Measurements from ENCODE around the gene NFE2L2.

The NFE2L2 gene

DNA sequence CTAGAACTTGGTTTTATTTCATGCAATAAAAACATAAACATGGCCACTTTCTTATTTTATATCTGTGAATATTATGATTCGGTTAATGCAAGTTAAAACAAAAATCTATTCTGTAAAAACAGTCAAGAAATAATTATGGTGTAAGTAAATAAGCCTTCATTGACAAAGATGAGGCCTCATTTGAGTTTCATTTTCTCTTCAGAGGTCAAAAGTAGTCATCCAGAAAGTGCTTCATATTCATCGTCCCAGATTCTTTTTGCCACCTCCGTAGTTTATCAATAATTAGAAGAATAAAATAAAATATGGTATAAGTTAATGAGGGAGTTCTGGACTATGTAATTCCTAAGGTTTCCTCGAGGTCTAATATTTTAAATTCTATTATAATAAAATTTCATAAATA is 71.3 kb downstream of the NFE2L2 start:
- Histone ChIP-seq H4K20me1 (ENCODE audit: insufficient read depth, low read length) (no peaks in the 10 kb centered on the region), H3K9me2 (ENCODE audit: low read depth, low read length) (no peaks in the 10 kb centered on the region), H3K27ac (ENCODE audit: low read depth, low read length, poor library complexity, severe bottlenecking) (no peak overlapping the region), H2AFZ (ENCODE audit: low read length) (no peak overlapping the region), H3K4me2 (ENCODE audit: low read length) (no peak overlapping the region), H3K9me3 (ENCODE audit: low read length) (no peaks in the 10 kb centered on the region), H3K27me3 (ENCODE audit: insufficient read depth, low read length) (no peaks in the 10 kb centered on the region), H3K79me2 (ENCODE audit: insufficient read depth, low read length) (no peaks in the 10 kb centered on the region), H3K4me3 (ENCODE audit: low read depth, low read length, poor library complexity, severe bottlenecking) (no peak overlapping the region), H3K4me1 (ENCODE audit: insufficient read depth, low read length, severe bottlenecking) (no peaks in the 10 kb centered on the region), H3F3A (ENCODE audit: insufficient read depth, low read length) (no peaks in the 10 kb centered on the region), H3K36me3 (ENCODE audit: insufficient read depth, low read length) (no peaks in the 10 kb centered on the region), H3K9ac (ENCODE audit: low read length) (no peak overlapping the region)
- no peak for TF ChIP-seq EZH2 (IDR thresholded peaks at IDR 0.05; ENCODE audit: borderline replicate concordance, low read length)
- TF ChIP-seq, protein P1, sequence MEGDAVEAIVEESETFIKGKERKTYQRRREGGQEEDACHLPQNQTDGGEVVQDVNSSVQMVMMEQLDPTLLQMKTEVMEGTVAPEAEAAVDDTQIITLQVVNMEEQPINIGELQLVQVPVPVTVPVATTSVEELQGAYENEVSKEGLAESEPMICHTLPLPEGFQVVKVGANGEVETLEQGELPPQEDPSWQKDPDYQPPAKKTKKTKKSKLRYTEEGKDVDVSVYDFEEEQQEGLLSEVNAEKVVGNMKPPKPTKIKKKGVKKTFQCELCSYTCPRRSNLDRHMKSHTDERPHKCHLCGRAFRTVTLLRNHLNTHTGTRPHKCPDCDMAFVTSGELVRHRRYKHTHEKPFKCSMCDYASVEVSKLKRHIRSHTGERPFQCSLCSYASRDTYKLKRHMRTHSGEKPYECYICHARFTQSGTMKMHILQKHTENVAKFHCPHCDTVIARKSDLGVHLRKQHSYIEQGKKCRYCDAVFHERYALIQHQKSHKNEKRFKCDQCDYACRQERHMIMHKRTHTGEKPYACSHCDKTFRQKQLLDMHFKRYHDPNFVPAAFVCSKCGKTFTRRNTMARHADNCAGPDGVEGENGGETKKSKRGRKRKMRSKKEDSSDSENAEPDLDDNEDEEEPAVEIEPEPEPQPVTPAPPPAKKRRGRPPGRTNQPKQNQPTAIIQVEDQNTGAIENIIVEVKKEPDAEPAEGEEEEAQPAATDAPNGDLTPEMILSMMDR (IDR thresholded peaks at IDR 0.05; ENCODE audit: low read length) = no peak

DNA sequence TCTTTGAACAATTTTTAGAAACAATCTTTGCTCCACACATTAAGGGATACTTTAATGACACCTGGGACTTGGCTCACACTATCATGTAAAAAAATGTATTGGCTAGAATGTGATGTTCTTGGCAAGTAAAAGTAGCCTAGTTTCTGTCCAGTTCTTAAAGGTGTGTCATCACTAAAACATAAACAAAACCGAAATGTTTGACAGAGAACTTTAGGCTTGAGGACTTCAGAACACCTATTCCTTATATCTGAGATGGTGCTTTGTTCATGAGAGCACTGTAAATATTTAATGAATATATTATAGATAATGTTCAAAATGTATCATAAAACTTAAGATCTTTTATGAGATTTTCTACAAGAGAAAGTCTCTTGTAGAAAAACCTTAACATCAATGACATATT is 71.7 kb downstream of the NFE2L2 start:
- H3K36me3 ChIP-seq (ENCODE audit: insufficient read depth, low read length) = no peaks in the 10 kb centered on the region
- H3K27ac ChIP-seq (ENCODE audit: low read depth, low read length, poor library complexity, severe bottlenecking) = no peak overlapping the region
- no peaks in the 10 kb centered on the region for H3K9me2 ChIP-seq (ENCODE audit: low read depth, low read length)
- H3K4me1 ChIP-seq (ENCODE audit: insufficient read depth, low read length, severe bottlenecking) = no peaks in the 10 kb centered on the region
- H4K20me1 ChIP-seq (ENCODE audit: insufficient read depth, low read length) = no peaks in the 10 kb centered on the region
- H3K27me3 ChIP-seq (ENCODE audit: insufficient read depth, low read length) = no peaks in the 10 kb centered on the region
- H3K4me2 ChIP-seq (ENCODE audit: low read length) = no peak overlapping the region
- no peaks in the 10 kb centered on the region for H3K79me2 ChIP-seq (ENCODE audit: insufficient read depth, low read length)
- H3K9ac ChIP-seq (ENCODE audit: low read length) = no peak overlapping the region
- TF ChIP-seq, protein P1 (IDR thresholded peaks at IDR 0.05; ENCODE audit: low read length) = no peak
- no peak for TF ChIP-seq EZH2 (IDR thresholded peaks at IDR 0.05; ENCODE audit: borderline replicate concordance, low read length)
- H3K9me3 ChIP-seq (ENCODE audit: low read length) = no peaks in the 10 kb centered on the region
- no peak overlapping the region for H2AFZ ChIP-seq (ENCODE audit: low read length)
- H3F3A ChIP-seq (ENCODE audit: insufficient read depth, low read length) = no peaks in the 10 kb centered on the region
- no peak overlapping the region for H3K4me3 ChIP-seq (ENCODE audit: low read depth, low read length, poor library complexity, severe bottlenecking)

DNA sequence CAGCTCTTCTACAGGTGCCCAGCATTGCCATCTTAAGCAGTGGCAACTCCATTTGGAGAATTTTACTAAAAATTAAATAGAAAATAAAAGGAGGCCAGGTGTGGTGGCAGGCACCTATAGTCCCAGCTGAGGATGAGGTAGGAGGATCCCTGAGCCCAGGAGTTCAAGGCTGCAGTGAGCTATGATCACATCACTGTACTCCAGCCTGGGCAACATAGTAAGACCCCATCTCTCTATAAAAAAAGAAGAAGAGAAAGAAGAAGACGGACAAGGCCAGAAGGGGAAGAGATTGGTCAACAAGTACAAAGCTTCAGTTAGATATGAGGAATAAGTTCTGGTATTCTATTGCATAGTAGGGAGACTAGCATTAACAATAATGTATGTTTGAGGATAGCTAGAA is 73.6 kb downstream of the NFE2L2 start:
- Histone ChIP-seq H3K4me1 (ENCODE audit: insufficient read depth, low read length, severe bottlenecking) (no peaks in the 10 kb centered on the region), H3K27ac (ENCODE audit: low read depth, low read length, poor library complexity, severe bottlenecking) (no peak overlapping the region), H3K27me3 (ENCODE audit: insufficient read depth, low read length) (no peaks in the 10 kb centered on the region), H2AFZ (ENCODE audit: low read length) (no peak overlapping the region), H3K79me2 (ENCODE audit: insufficient read depth, low read length) (no peaks in the 10 kb centered on the region), H3K36me3 (ENCODE audit: insufficient read depth, low read length) (no peaks in the 10 kb centered on the region), H3K9me3 (ENCODE audit: low read length) (no peaks in the 10 kb centered on the region), H3K9ac (ENCODE audit: low read length) (no peak overlapping the region), H3K4me3 (ENCODE audit: low read depth, low read length, poor library complexity, severe bottlenecking) (no peak overlapping the region), H4K20me1 (ENCODE audit: insufficient read depth, low read length) (no peaks in the 10 kb centered on the region), H3K9me2 (ENCODE audit: low read depth, low read length) (no peaks in the 10 kb centered on the region), H3K4me2 (ENCODE audit: low read length) (no peak overlapping the region), H3F3A (ENCODE audit: insufficient read depth, low read length) (no peaks in the 10 kb centered on the region)
- TF ChIP-seq, protein P1 (IDR thresholded peaks at IDR 0.05; ENCODE audit: low read length) = no peak
- no peak for TF ChIP-seq EZH2 (IDR thresholded peaks at IDR 0.05; ENCODE audit: borderline replicate concordance, low read length)

All from OCI-LY1 (cell line).